HG03571 (cell line): ENCODE measurements around the gene SARNP.

ENCODE experiments used
- ATAC-seq: cut with Tn5 transposase; IDR thresholded peaks from one replicate; pipeline ENCODE4 v1.9.1; 2021; ENCODE audit not compliant: unreplicated experiment

SARNP gene

GRCh38 chr12:55726971-55727370 lies 90.6 kb downstream of the SARNP start:
- no peak for ATAC-seq

- ATAC-seq, result no peak
Observed at GRCh38 chr12:55725556-55725955, 92.0 kb downstream of the SARNP start.

- ATAC-seq, result no peak
Observed at GRCh38 chr12:55724940-55725309, 92.6 kb downstream of the SARNP start.

- no peak for ATAC-seq
Observed at GRCh38 chr12:55724226-55724939, 93.1 kb downstream of the SARNP start.

- ATAC-seq, result no peak
Observed at GRCh38 chr12:55723516-55724225, 93.9 kb downstream of the SARNP start.

DNA sequence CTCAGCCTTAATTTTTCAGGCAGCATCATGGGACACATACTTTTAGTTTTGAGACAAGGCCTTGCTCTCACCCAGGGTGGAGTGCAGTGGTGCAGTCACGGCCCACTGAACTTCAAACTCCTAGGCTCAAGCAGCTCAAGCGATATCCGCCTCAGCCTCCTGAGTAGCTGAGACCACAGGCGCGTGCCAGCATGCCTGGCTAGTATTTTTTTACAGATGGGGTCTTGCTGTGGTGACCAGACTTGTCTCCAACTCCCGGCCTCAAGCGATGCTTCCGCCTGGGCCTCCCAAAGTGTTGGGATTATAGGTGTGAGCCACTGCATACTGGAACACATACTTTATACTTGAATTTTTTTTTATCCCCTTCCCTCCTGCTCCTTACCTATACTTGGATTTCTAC lies 94.6 kb downstream of the SARNP start:
- no peak for ATAC-seq

DNA sequence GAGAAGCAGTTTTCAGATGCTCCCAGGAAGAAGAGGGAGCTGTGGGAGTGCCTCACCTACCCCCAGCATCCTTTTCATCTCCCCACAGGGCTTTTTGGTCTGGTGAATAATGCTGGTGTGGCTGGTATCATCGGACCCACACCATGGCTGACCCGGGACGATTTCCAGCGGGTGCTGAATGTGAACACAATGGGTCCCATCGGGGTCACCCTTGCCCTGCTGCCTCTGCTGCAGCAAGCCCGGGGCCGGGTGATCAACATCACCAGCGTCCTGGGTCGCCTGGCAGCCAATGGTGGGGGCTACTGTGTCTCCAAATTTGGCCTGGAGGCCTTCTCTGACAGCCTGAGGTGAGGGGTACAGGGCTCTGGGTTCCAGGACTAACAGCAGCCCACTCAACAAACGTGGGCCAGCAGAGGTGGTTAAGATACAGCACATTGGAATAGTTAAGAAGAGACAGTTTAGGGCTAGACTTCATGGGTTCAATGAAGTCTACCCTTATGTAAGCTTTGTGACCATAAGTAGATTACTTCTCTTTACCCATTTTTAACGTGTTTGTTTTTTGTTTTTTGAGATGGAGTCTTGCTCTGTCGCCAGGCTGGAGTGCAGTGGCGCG lies 95.8 kb downstream of the SARNP start:
- ATAC-seq, result no peak

DNA sequence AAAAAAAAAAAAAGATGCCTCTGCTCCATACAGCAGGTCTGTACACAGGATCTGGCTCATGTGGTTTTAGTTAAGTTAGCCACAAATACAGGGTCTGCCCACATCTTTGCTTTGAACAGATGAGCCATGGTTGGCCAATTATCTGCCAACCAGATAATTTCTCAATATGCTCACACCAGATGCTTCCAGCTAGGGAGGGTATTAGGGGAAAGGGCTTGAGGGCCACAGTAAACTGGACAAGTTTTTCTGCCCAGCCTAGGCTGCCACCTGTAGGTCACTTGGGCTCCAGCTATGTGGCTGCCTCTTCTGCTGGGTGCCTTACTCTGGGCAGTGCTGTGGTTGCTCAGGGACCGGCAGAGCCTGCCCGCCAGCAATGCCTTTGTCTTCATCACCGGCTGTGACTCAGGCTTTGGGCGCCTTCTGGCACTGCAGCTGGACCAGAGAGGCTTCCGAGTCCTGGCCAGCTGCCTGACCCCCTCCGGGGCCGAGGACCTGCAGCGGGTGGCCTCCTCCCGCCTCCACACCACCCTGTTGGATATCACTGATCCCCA lies 96.6 kb downstream of the SARNP start:
- ATAC-seq, result no peak

DNA sequence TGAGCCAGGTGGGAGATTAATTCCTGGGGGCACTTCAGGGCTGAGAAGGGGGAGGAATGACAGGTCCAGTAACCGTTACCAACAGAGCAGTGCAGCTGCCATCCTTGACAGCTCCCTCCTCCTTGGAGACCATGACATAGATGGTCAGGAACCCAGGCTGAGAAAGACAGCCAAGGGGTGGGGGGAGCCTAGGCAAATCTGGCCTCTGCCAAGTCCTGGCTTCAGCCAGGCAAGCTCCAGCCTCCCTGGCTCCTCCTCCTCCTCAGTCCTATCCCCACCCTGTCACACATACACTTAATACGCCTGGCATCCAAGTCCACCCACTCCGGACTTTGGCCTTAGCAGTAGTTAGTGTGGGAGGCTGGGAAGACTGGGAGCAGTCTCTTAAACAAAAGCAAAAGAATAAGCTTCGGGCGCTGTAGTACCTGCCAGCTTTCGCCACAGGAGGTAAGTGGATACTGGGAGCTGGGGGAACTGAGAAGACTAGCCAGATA lies 97.4 kb downstream of the SARNP start, which contains the start of gene RDH5:
RDH5 (plus strand) TSS at position 323 of the 494 bp plus-strand sequence. CDS start 792 bp downstream, outside the sequence.
- ATAC-seq, result no peak

DNA sequence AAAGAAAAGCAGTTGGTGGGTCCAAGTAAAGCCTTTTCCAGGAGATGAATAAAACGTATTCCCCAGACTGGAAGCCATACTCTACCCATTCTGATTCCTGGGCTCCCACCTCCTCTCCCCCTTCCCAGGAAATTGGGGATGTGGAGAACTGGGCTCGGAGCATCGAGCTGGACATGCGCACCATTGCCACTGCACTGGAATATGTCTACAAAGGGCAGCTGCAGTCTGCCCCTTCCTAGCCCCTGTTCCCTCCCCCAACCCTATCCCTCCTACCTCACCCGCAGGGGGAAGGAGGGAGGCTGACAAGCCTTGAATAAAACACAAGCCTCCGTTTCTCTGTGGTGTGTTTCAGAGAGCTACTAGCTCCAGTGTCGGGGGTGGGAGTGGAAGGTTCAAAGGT lies 98.2 kb downstream of the SARNP start:
- no peak for ATAC-seq

GRCh38 chr12:55718624-55719275 lies 98.8 kb downstream of the SARNP start:
- ATAC-seq, result no peak

GRCh38 chr12:55718015-55718414 lies 99.5 kb downstream of the SARNP start:
- no peak for ATAC-seq

GRCh38 chr12:55717011-55718007 lies 100.2 kb downstream of the SARNP start:
- no peak for ATAC-seq

DNA sequence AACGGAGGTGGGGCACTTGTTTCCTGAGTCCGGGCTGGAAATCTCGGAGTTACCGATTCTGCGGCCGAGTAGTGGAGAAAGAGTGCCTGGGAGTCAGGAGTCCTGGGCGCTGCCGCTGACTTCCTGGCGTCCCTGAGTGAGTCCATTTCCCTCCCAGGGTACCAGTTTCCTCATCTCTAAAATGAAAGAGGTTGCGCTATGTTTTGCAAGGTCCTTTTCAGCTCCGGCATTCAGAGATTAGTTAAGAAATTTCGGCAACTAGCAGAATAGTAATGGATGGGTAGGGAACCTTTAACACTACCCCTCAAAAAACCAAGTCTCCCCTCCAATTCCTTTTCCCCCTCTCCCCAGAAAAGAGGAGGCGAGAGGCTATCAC lies 101.0 kb downstream of the SARNP start:
- ATAC-seq, result peak; percentile 33

DNA sequence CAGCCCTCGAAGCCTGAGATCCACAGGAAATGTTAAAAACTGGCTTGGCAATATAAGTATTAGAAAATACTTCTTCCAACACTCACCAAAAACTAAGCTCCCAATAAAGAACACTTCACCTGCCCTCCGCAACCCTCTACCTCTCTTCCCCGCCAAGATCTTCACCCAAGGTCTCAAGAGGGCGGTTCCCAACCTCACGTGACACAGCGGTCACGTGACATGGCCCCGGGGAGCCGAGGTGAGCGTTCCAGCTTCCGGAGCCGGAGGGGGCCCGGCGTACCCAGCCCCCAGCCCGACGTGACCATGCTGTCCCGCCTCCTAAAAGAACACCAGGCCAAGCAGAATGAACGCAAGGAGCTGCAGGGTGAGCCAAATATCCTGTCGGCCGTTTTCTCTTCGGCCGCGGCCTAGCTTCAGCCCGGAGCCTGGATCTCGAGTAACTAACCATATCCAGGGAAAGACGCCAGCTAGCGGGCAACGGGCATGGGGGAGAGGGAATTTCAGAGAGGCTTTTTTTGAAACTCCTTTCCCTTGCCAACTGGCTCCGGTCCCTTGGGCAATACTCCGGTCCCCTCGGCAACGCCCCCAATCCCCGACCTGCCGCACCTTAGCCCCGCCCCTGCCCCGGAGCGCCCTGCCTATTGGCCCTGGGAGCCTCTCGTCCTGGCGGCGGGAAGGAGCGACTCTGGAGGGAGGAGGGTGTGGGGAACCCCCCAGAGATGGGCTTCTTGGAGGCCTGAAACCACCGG lies 101.5 kb downstream of the SARNP start, which contains the start of gene BLOC1S1:
BLOC1S1 (plus strand) TSS at position 214 of the 749 bp plus-strand sequence; CDS start at position 220, 6 bp downstream.
- ATAC-seq, result peak; percentile 89

GRCh38 chr12:55715169-55715764 lies 102.3 kb downstream of the SARNP start:
- ATAC-seq, result no peak

- ATAC-seq, result no peak
Observed at GRCh38 chr12:55713721-55714120, 103.8 kb downstream of the SARNP start.

DNA sequence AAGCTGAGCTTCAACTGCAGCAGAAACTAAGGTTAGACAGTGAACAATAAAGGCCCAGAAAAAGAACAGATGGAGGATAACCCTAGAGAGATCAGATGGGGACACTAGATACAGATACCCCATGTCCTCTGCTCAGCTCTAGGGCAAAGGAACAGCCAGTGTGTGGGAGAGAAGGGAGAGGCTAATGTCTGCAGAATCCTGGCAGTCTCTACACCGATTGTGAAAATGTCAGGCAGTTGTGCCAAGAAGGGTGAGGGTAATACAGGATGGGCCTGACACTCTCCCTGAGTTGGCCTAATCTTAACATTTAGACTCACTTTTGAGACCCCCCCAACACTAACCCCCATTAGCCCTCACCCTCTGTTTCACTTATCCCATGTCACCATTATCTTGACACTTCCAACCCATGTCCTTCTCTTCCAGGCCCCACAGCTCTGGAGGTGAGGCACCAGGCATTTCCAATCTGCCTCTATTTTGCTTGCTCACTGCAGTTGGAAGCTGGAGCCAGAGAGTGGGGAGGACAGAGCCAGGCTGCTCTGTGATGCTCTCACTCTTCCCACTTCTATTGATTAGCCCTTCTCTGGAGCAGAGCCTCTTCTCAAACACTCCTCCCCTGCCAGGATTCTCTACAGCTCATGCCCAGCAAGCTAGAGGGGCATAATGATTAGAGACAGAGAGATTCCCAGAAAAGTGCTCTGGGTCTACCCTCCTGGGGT lies 104.7 kb downstream of the SARNP start:
- no peak for ATAC-seq
